Duodenal mucosa (tissue), 2 donors: ENCODE data around the gene LPAR5.

Source experiments
- H3K27ac ChIP-seq: one replicate; pipeline ENCODE4 v1.7.0; 2013; ENCODE audit warnings: low read depth, low read length
- H3K27me3 ChIP-seq, 2 donors: one replicate each; pipeline ENCODE4 v1.7.0; 2013; ENCODE audit warnings: low read length in 2 of 2, control low read depth in 1 of 2; ENCODE audit not compliant: insufficient read depth in 2 of 2, control insufficient read depth in 1 of 2
- H3K36me3 ChIP-seq, 2 donors: one replicate each; pipeline ENCODE4 v1.7.0; 2013; ENCODE audit warnings: low read length in 2 of 2, control low read depth in 1 of 2; ENCODE audit not compliant: insufficient read depth in 2 of 2, control insufficient read depth in 1 of 2
- H3K4me1 ChIP-seq, 2 donors: one replicate each; pipeline ENCODE4 v1.7.0; 2013; ENCODE audit warnings: low read length in 2 of 2, control low read depth in 1 of 2; ENCODE audit not compliant: insufficient read depth in 2 of 2, control insufficient read depth in 1 of 2
- H3K4me3 ChIP-seq, 2 donors: one replicate each; pipeline ENCODE4 v1.7.0; 2013; ENCODE audit warnings: low read length in 2 of 2, low read depth in 1 of 2
- H3K9ac ChIP-seq, 2 donors: one replicate each; pipeline ENCODE4 v1.7.0; 2013; ENCODE audit warnings: low read length in 2 of 2, low read depth in 1 of 2
- H3K9me3 ChIP-seq, 2 donors: one replicate each; pipeline ENCODE4 v1.7.0; 2013; ENCODE audit warnings: low read length in 2 of 2, control low read depth in 1 of 2; ENCODE audit not compliant: control insufficient read depth in 1 of 2

Gene LPAR5

GRCh38 chr12:6639151-6639801, 3.5 kb upstream of the LPAR5 start:
- H3K9ac ChIP-seq, result no peak overlapping the region
- H3K4me1 ChIP-seq, result peaks cover 18 to 22% of the 10 kb centered on the region in 2 donors
- no peaks in the 10 kb centered on the region for H3K36me3 ChIP-seq
- no peak overlapping the region for H3K27ac ChIP-seq
- no peaks in the 10 kb centered on the region for H3K9me3 ChIP-seq
- H3K27me3 ChIP-seq, result no peaks in the 10 kb centered on the region
- H3K4me3 ChIP-seq, result no peak overlapping the region

GRCh38 chr12:6638305-6638704, 2.5 kb upstream of the LPAR5 start:
- Histone ChIP-seq H3K9me3 (no peaks in the 10 kb centered on the region), H3K27me3 (no peaks in the 10 kb centered on the region), H3K36me3 (no peaks in the 10 kb centered on the region), H3K4me1 (peaks cover 18 to 22% of the 10 kb centered on the region in 2 donors), H3K27ac (no peak overlapping the region), H3K9ac (no peak overlapping the region), H3K4me3 (no peak overlapping the region)

- Histone ChIP-seq H3K27ac (peak overlapping the region; percentile 26), H3K9me3 (no peaks in the 10 kb centered on the region), H3K27me3 (no peaks in the 10 kb centered on the region), H3K4me1 (peaks cover 27 to 46% of the 10 kb centered on the region in 2 donors), H3K9ac (peak overlapping the region; percentile 78 to 81), H3K4me3 (peak overlapping the region; percentile 72 to 75), H3K36me3 (no peaks in the 10 kb centered on the region)
Measured at GRCh38 chr12:6635375-6635855, 344 bp downstream of the LPAR5 start.

GRCh38 chr12:6632026-6632983, 3.5 kb downstream of the LPAR5 start:
- Histone ChIP-seq H3K27me3 (no peaks in the 10 kb centered on the region), H3K36me3 (no peaks in the 10 kb centered on the region), H3K4me1 (peaks cover 27 to 44% of the 10 kb centered on the region in 2 donors), H3K9ac (peak overlapping the region; percentile 52 to 64), H3K9me3 (no peaks in the 10 kb centered on the region), H3K27ac (peak overlapping the region; percentile 82), H3K4me3 (peak overlapping the region in 1 of 2 donors; percentile 28)

GRCh38 chr12:6631549-6631961, 4.2 kb downstream of the LPAR5 start:
- Histone ChIP-seq H3K27ac (peak overlapping the region; percentile 82), H3K9ac (peak overlapping the region; percentile 64 to 78)

GRCh38 chr12:6630736-6631135, 5.0 kb downstream of the LPAR5 start:
- Histone ChIP-seq H3K27me3 (no peaks in the 10 kb centered on the region), H3K36me3 (no peaks in the 10 kb centered on the region), H3K4me1 (peaks cover 27 to 45% of the 10 kb centered on the region in 2 donors), H3K27ac (peak overlapping the region; percentile 2), H3K4me3 (peak overlapping the region; percentile 48 to 63), H3K9me3 (no peaks in the 10 kb centered on the region), H3K9ac (peak overlapping the region; percentile 64 to 78)

More at GRCh38 chr12:6631549-6631961, 4.2 kb downstream of the LPAR5 start:
- Histone ChIP-seq H3K36me3 (no peaks in the 10 kb centered on the region), H3K9me3 (no peaks in the 10 kb centered on the region), H3K4me1 (peaks cover 31 to 50% of the 10 kb centered on the region in 2 donors), H3K27me3 (no peaks in the 10 kb centered on the region), H3K4me3 (peak overlapping the region; percentile 48 to 63)

- Histone ChIP-seq H3K9ac (no peak overlapping the region), H3K4me1 (peaks cover 14 to 30% of the 10 kb centered on the region in 2 donors), H3K36me3 (no peaks in the 10 kb centered on the region), H3K4me3 (peak overlapping the region; percentile 44 to 46), H3K27ac (no peak overlapping the region), H3K27me3 (no peaks in the 10 kb centered on the region), H3K9me3 (no peaks in the 10 kb centered on the region)
Measured at GRCh38 chr12:6627616-6628015, 8.1 kb downstream of the LPAR5 start.

GRCh38 chr12:6626654-6627283, 9.0 kb downstream of the LPAR5 start:
- Histone ChIP-seq H3K9me3 (no peaks in the 10 kb centered on the region), H3K4me1 (peaks cover 9 to 21% of the 10 kb centered on the region in 2 donors), H3K4me3 (no peak overlapping the region), H3K27me3 (no peaks in the 10 kb centered on the region), H3K27ac (no peak overlapping the region), H3K36me3 (no peaks in the 10 kb centered on the region), H3K9ac (no peak overlapping the region)

GRCh38 chr12:6620885-6621274, 14.9 kb downstream of the LPAR5 start:
- Histone ChIP-seq H3K27ac (no peak overlapping the region), H3K4me1 (no peaks in the 10 kb centered on the region), H3K27me3 (no peaks in the 10 kb centered on the region), H3K9me3 (no peaks in the 10 kb centered on the region), H3K36me3 (peaks cover 13 to 22% of the 10 kb centered on the region in 2 donors), H3K4me3 (peak overlapping the region in 1 of 2 donors; percentile 8), H3K9ac (no peak overlapping the region)
